GM18526 (cell line): ENCODE data around the gene CNIH1.

ENCODE experiments used
- POLR2A ChIP-seq: IDR thresholded peaks from 3 replicates; pipeline ENCODE4 v1.6.1; 2011; ENCODE audit not compliant: insufficient read length; ENCODE audit errors: extremely low read depth

CNIH1 gene

DNA sequence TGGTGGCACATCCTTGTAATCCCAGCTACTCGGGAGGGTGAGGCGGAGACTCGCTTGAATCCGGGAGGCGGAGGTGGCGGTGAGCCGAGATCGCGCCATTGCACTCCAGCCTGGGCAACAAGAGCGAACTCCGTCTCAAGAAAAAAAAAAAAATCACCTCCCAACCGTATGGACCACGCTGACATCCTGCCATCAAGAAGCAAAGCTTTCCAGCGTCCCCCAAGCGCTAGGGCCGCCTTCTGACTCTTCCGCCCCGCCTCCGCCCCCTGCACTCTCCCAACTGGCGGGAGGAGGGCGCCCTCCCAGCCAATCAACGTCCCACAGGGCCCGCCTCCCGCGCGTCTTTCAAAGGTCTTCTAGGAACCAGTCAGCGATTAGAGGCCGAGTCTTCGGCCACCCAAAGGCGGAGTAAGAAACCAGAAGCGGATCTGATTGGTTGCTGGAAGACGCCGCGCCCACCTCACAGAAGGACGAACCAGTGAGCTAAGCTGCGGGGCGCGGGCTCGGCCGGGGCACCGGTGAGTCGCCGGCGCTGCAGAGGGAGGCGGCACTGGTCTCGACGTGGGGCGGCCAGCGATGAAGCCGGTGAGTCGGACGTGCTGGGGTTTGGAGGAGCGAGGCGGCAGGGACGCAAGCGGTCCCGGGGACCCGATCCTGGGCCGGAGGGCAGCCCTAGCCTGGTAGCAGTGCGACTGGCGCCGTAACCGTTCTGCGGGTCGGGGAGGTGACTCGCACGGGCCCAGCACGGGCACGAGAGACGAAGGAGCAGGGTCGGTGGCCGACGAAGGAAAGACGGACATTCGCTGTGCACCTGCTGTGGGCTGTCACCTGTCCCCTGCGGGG, 44.5 kb downstream of the CNIH1 start, which contains the start of gene CDKN3:
TSS of gene CDKN3 (plus strand) at position 515 of the 843 bp plus-strand sequence. CDS start at position 577, 62 bp downstream.
- TF ChIP-seq POLR2A = peak; percentile 94

DNA sequence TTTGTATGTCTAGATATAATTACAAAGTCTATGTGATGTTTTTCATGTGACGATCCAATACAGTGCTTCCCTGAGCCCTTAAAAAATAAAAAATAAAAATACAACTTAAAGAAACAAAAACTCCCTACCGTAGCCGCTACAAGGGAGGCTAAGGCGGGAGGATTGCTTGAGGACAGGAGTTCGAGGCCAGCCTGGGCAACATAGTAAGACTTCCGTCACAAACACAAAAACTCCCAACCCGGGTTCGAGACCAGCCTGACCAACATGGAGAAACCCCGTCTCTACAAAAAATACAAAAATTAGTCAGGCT, 45.0 kb downstream of the CNIH1 start:
- no peak for TF ChIP-seq POLR2A

DNA sequence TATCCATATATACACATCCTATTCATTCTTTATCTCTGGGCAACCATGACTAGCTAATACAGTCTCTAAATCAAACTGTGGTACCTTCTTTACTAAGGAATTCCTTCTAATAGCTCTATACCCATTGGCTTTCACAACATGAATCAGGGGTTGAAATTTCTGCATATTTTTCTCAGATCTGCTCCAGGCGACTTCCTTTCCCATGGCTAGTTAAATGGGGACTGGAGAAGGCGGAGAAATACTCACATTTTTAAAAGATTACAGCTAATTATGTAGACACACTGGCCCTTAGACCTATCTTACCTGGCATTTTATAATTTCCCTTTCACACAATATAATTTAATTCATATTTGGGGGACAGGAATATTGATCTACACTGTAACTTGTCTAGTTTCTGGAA, 45.5 kb downstream of the CNIH1 start:
- TF ChIP-seq POLR2A = no peak

DNA sequence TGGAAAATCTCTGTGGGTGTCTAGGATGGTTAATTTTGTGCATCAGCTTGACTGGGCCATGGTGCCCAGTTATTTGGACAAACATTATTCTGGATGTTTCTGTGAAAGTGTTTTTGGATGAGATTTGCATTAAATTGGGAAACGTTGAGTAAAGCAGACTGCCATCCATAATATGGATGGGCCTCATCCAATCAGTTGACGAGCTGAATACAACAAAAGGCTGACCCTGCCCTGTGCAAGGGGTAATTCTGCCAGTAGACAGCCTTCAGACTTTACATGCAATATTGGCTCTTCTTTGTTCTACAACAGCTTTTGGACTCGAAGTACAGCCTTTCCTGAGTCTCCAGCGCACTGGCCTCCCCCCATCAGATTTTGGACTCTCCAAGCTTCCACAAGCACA, 45.9 kb downstream of the CNIH1 start:
- no peak for TF ChIP-seq POLR2A

DNA sequence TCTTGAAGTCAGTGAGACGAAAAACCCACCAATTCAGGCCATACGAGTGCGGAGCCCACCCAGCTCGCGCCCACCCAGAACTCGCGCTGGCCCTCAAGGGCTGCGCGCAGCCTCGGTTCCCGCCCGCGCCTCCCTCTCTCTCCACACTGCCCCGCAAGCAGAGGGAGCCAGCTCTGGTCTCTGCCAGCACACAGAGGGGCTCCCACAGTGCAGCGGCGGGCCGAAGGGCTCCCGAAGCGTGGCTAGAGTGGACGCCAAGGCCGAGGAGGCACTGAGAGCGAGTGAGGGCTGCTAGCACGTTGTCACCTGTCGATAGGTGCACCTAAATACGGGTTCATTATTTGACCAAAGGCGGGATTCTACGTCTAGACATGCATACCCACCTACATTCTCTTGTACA, 46.6 kb downstream of the CNIH1 start:
- TF ChIP-seq POLR2A = no peak

DNA sequence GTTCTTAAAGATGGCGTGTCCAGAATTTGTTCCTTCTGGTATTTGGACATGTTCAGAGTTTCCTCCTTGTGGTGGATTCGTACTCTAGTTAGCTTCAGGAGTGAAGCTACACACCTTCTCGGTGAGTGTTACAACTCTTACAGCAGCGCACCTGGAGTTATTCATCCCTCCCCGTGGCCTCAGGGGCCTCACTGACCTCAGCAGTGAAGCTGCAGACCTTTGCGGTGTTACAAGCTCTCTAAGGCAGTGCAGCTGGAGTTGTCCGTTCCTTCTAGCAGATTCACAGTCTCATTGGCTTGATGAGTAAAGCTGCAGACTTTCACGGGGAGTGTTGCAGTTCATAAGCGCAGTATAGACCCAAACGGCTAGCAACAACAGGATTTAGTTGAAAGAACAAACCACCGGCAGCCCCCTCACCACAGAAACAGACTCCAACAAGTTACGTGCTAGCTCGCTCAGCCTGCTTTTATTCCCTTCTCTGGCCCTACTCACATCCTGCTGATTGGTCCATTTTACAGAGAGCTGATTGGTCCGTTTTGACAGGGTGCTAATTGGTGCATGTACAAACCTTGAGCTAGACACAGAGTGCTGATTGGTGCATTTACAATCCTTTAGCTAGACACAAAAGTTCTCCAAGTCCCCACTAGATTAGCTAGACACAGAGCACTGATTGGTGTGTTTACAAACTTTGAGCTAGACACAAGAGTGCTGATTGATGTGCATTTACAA, 48.9 kb downstream of the CNIH1 start:
- no peak for TF ChIP-seq POLR2A

DNA sequence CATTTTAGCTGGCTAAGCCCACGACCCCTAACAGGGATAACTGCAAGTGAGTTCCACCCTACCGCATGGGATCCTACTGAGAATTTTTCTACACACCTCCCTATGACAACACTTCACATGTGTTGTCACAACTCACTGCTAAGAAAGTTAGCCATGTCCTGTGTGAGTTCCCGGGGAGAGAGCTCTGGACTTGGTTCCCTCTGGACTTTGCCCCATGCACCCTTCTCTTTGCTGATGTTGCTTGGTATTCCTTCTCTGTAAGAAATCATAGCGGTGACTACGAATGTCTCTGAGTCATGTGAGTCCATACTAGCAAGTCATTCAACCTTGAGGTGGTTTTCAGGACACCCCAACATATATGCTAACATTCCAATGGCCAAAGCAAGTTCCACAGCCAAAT, 53.8 kb downstream of the CNIH1 start:
- TF ChIP-seq POLR2A = no peak

DNA sequence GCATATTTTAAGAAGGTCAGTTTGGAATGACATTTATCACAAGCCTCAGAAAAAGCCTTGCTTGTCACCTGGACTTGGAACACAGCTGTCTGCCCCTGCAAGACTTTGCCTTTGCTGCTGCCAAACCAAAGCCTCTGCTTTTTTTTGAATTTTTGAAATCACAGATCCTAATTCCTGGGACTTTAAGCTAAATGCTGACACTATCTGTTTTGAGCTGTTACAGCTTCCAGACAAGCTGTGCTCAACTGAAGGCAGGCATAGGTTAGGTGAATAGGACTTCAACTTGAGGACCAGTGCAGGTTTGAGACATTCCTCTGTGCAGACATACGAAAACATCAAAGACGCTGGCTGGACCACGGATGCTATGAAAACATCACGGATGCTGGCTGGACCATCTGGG, 55.6 kb downstream of the CNIH1 start:
- no peak for TF ChIP-seq POLR2A

DNA sequence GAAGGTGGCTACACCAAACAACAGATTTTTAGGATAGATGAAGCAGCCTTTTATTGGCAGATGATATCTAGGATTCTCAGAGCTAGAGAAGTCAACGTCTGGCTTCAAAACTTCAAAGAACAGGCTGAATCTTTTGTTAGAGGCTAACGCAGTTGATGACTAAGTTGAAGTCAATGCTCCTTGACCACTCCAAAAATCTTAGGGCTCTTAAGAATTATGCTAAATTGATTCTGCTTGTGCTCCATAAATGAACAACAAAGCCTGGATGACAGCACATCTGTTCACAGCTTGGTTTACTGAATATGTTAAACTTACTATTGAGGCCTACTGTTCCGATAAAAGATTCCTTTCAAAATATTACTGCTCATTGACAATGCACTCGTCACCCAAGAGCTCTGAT, 57.3 kb downstream of the CNIH1 start:
- TF ChIP-seq POLR2A = no peak

DNA sequence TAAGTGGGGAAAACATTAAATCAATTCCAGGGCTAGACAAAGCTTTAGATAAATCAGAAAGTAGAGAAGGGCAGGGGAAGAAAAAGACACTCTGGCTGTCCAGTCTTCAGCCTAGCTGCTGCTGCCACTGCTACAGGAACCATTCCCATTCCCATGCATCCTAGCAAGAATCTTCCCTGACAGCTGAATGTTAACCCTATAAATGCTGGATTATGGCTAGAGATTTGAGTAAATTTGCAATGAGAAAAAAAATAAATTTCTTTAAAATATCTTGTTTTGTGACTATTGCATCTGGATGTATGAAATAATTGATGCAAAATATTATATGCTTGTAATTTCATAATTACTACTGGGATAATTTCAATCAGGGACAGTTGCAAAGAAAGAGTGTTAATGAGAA, 59.4 kb downstream of the CNIH1 start:
- no peak for TF ChIP-seq POLR2A

DNA sequence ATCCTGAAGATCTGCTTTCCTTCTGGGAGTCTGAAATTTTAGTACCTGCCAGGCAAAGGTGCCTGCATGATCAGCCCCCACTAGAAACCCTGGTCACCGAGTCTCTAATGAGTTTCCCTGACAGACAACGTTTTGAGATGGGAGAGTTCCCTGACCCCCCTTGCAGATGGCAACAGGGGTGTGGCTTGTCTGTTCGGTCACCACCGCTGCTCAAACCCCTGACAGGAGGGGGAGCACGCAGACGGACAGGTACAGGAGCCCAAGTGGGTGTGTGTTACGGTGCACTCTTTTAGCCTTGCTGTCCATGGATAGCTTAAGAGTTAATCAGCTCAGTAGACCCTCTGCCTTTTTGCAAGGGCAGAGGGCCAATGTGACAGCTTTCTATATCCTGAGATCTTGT, 63.7 kb downstream of the CNIH1 start:
- TF ChIP-seq POLR2A = no peak

DNA sequence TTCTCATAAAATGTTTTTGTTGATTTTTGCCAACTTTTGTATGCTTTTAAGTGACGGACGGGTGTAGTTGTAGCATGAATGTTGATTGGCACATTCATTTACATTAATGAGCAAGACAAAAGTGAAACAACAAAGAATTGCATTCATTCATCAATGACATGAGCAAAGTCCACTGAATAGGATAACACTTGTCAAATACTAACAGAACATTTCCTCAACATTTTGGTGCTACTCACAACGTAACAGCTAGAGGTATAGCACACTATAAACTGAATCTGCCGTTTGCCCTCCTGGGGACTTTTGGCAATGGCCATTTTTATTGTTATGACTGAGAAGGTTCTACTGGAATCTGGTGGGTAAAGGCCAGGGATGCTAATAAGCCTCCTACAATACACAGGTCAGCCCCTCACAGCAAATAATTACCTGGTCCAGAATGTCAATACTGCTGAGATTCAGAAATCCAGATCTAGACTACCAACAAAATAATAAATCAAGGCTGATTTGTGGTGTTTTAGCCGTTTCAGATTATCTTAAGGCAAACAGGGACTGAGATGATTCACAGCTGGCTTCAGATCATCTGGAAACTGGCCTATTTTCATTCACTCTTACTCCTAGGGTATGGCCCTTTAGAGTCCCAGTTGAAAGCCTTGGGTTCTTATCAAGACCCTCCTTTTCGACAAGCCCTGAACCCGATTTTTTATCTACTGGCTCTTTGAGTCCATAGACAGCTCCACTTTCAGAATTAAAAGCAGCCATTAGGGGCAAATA, 66.9 kb downstream of the CNIH1 start:
- no peak for TF ChIP-seq POLR2A
